NCI-H2227 (cell line): ENCODE results near the gene NDUFAF2.

ENCODE experiments used
- DNase-seq: peaks from one replicate; lab custom pipeline; 2025; ENCODE audit not compliant: unreplicated experiment; lab: John Stamatoyannopoulos, UW

The NDUFAF2 gene

DNA sequence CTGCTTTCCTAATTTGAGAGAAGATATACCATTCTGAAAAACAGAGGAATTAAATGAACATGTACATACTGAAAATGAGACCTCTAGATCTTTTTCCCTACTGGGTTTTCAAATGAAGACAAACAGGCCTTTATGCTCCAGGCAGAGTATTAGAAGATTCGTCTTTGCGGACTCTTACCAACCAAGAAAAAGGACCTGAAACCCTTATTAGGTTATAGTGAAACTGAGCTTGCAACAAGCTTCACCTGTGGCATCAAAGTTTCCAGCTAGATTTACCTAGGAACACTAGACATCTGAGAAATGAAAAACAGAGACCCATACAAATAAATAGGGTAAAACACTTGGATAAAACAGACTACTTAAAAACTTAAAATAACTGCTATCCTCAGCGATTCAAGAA, 171.0 kb downstream of the NDUFAF2 start:
- no peak for DNase-seq

DNA sequence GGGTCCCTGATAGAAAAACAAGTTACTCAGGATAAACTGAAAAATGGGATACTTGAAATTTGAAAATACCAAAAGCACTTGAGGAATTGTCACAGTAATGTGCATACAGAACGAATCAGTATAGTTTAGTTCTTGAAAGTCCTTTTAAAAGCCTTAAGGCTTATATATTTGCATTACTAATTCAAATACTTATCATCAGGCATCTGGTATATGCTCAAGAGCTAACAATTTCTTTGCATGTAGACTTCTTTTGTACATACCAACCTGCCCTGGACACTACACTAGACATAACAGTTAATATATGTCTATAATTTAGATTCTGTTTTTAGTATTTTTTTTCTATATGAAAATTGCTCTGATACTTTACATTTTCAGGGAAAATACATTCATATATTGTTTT, 174.1 kb downstream of the NDUFAF2 start:
- DNase-seq = no peak

DNA sequence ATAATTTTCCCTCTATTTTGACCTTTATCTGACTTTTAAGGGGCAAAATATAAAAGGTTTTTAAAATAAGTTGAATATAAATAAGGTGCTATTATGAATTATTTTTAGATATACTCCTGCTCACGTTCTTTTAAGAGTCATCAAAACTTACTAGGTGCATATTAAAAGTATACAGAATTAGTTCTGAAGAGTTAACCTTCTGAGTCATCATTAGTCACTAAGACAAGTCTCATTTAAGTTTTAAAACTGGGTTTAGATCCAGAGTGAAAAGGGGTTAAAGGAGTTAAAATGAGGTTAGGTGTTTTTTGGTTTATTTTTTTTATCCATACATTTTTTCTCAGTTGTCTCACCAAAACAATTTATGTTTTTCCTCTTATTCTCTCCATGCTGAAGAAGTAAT, 175.5 kb downstream of the NDUFAF2 start:
- no peak for DNase-seq

DNA sequence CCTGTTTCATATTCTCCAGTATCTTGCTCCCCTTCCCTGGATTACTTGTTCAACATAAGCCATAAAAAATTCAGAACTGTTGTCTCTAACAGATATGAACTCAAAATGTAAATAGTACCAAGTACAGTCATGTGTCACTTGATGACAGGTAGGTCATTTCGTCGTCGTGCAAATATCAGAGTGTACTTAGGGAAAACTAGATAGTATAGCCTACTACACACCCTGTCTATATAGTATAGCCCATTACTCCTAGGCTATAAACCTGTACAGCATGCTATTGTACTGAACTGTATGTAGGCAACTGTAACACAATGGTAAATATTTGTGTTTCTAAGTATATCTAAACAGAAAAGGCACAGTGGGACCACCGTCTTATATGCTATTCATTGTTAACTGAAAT, 178.1 kb downstream of the NDUFAF2 start:
- DNase-seq = no peak

DNA sequence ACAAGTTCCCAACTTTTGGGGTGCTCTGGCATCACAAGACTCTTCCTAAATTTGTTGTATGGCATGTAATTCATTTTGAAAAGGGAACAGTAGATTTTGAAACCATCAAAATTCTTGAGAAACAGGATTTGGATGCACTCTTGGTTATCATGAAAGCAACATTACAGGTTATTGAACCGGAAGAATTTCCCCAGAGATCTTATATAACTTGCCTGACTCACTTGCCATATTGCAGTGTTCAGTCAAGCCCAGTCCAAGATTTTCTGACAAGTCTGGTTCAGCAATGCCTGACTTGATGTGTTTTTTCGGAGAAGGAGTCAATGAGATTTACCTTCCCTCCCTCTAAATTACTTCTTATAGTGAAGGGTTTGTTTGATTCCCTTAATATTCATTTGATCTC, 185.3 kb downstream of the NDUFAF2 start:
- DNase-seq = no peak

DNA sequence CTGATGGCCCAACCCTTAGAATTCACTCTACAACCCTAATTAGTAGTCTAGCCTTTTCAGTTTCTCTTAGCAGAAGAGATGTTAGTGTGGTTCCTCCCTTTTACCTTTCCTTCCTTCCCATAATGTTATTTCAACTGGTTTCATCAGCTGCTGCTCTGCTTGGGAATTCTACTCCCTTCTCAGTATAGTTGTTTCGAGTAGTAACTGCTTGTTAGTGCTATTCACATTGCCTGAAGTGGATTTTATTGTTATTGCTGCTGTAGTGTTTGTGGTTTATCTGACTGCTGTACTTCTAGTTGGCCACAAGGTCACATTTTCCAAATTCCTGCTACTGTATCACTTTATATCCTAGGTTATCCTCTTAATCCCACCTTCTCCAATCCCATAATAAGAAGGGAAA, 187.6 kb downstream of the NDUFAF2 start:
- no peak for DNase-seq

- DNase-seq = no peak
Measured at GRCh38 chr5:61137835-61138234, 192.8 kb downstream of the NDUFAF2 start.

GRCh38 chr5:61139094-61139873, 194.3 kb downstream of the NDUFAF2 start:
- no peak for DNase-seq

- DNase-seq = no peak
Measured at GRCh38 chr5:61139931-61140330, 194.9 kb downstream of the NDUFAF2 start.

DNA sequence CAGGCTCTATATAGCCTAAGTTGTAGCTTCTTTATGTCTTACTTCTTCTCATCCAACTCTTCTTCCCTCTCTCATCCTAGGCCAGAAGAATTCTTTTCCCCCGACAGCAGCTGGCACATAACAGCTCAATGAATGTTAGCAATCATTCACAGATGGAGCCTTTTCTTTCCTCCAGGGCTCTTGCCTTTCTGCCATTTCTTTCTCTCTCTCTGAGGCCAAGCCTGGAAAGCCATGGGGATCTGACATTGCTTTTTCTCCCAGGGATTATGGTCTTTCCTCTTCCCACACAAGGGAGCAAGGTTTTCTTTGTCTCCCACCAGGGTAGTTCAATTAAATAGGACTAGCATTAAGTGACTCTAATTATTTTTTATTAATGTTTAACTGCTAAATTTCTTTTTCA, 196.8 kb downstream of the NDUFAF2 start:
- no peak for DNase-seq

GRCh38 chr5:61142391-61142790, 197.4 kb downstream of the NDUFAF2 start:
- no peak for DNase-seq

GRCh38 chr5:61142811-61143210, 197.8 kb downstream of the NDUFAF2 start:
- no peak for DNase-seq

GRCh38 chr5:61148515-61148914, 203.5 kb downstream of the NDUFAF2 start:
- no peak for DNase-seq

DNA sequence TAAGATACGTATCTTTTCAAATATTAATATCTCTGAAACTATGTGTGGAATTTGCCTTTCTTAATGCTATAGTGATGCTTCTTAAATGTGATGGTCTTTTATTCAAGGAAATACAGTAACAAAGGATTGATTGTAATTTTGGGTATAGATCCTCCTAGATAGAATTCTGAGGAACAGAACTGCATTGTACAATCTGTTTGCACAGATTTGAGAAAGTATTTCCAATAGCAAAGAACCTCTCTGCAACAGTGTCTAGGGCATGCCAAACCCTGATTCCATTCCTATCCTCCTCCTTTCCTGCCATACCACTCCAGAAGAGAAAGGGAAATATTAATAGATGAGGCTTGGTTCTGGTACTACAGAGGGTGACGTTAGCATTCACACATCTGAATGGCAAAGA, 206.9 kb downstream of the NDUFAF2 start:
- DNase-seq = no peak

- DNase-seq = no peak
Measured at GRCh38 chr5:61159070-61159469, 214.1 kb downstream of the NDUFAF2 start.

GRCh38 chr5:61159836-61160235, 214.8 kb downstream of the NDUFAF2 start:
- DNase-seq = no peak

DNA sequence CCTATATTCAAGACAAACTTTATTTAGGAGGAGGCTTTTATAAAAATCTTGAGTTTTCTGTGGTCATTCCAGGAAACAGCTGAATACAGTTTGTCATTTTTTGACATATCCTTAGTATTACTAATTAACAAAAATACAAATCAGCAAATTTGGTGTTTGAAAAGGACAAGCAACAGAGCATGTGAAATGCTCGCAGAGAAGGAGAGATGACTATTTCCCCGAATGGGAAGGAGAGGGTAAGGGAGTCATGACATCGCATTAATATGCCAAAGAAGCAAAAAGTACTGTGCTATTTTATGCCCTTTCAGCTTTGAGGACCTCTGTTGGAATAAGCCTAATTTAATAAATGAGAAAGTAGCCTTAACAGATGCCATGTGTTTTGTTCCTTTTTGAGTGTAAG, 215.5 kb downstream of the NDUFAF2 start:
- no peak for DNase-seq

- peak; percentile 91 for DNase-seq
Measured at GRCh38 chr5:61162010-61162831, 217.2 kb downstream of the NDUFAF2 start, which contains the start of gene SMIM15. SMIM15 (minus strand) TSS chr5:61162468; CDS start chr5:61160171, 2,297 bp downstream.

DNA sequence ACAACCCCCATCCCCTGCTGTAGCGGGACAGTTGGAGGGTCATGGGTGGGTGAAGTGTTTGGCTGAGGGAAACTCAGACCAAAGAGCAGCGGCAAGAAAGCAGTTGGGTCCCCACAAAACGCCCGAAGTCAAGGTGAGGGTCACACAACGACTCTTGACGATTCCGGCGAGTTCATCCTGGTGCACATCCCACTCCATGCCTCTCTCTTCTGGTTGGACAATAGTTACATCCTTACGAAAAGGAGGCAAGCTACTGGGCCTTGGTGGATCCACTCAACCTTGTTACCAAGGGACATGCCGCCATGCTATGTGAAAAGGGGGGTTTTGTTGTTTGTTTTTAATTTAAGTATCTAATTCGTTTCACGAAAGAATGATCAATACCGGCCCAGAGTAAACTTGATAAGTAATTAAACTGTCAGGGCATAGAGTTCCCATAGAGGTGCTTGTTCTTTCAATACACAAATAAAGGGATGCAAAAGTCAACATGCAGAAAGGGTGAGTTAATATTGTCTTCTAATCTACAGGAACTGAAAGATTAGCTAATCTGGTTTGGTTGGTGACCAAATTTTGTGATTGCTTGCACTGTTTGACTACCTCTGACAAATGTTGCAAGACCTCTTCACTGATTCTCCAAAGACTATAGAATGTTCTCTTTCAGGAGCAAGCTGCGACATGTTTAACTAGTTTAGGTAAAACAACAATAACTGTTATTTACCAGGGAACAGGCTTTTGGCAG, 218.0 kb downstream of the NDUFAF2 start:
- DNase-seq = peak; percentile 26

- no peak for DNase-seq
Measured at GRCh38 chr5:61163905-61164304, 218.9 kb downstream of the NDUFAF2 start.

DNA sequence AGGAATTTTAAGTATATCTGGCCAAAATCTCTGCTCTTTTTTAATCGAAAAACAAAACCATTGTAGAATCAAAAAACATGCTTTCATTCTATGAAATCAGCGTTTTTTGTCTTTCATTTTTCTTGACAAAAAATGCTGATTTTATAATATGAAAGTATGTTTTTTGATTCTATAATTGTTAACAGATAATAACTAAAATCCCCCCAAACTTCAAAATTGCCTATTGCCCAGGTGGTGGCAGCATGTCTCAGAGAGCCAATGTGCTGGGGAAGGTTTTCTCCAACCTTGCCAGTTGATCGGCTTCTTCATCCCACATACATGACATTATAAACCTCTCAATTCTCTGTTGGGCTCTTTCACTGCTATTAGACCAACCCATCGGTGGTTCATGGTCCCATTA, 222.4 kb downstream of the NDUFAF2 start:
- DNase-seq = peak; percentile 2

DNA sequence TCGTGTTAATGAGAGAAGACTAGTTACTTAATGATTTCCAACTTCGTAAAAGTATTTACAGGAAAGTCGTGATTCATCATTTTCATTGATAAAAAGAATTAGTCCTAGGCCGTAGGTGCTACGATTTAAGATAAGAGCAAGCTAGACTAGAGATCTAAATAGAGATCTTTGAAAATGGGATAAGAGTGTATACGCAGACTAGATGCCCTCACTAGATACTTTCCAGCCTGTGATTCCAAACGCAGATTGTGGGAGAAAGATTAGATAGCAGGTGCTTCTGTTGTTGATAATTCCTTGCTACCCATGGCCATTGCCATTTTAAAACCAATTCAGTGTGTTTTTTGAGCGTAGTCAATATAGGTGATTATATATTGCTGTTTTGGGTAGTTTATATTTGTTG, 223.9 kb downstream of the NDUFAF2 start:
- DNase-seq = no peak
